GM19238 (cell line): ENCODE results near the gene FBLIM1.

ENCODE experiments used
- DNase-seq: peaks from one replicate; pipeline ENCODE4 v3.0.0; 2011; ENCODE audit warnings: low spot score; ENCODE audit not compliant: insufficient read length

Gene FBLIM1

GRCh38 chr1:15730936-15731335 is 27.7 kb upstream of the FBLIM1 start:
- no peak for DNase-seq

DNA sequence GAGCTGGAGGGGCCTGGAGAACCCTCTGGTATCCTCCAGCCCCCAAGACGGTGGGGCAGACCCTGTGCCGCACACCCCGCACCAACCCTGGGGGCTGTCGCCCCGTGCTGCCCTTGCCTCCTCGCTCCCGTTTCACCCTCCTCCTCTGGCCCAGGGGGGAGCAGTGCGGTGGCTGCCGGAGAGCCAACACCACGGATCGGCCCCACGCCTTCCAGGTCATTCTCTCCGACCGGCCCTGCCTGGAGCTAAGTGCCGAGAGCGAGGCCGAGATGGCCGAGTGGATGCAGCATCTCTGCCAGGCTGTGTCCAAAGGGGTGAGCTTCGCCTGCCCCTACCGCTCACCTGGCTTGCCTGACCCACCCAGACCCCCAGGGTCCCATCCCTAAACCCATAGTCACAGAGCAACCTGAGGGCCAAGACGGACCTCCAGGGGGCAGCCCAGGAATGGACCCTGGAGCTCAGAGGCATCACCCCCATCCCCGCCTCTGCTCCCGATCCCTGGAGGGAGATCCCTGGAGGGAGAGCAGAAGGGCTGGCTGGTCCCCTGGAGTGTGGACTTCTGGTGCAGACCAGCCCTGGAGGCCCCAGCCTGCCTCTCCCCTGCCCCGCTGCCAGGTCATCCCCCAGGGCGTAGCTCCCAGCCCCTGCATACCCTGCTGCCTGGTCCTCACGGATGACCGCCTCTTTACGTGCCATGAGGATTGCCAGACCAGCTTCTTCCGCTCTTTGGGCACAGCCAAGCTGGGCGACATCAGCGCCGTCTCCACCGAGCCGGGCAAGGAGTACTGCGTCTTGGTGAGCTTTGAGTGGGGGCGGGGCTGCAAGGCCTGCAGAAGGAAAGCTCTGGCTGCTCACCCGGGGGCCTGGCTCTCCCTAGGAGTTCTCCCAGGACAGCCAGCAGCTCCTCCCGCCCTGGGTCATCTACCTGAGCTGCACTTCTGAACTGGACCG is 26.6 kb upstream of the FBLIM1 start:
- no peak for DNase-seq

DNA sequence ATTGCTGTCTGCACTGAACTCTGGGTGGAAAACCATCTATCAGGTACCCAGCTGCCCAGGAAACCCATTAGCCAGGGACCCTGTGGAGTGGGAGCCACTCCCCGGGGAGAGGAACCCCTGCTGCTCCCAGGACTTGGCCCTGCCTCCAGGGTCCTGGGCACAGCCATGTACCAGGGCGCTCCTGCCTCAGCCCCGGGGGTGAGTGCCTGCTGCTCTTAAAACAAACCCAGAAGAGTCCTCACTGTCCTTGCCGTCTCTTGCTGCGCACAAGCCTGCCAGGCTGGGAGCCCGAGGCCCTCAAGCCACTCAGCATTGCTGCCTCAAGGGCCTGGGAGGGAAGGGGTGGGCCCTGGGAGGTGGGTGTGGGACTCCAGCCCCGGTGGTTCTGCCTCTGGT is 25.9 kb upstream of the FBLIM1 start:
- no peak for DNase-seq

GRCh38 chr1:15733218-15733725 is 25.3 kb upstream of the FBLIM1 start:
- DNase-seq = no peak

DNA sequence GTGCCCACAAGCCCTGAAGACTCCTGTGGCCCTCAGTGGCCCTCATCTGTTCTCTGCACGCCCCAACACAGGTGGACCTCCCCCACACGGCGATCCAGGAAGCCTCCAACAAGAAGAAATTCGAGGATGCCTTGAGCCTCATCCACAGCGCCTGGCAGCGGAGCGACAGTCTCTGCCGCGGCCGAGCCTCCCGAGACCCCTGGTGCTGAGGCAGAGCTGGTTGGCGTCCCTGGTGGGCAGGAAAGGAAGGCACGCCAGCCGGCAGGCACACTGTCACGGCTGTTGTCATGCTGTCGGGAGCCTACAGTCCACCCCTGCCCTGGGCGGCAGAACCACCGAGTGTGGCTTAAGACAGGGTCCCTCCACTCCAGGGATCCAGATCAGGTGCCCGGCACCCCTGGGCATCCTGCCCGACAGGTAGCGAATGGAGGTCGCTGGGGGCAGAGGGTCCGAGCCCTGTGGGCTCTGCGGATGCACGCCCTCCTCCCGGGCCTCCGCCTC is 24.8 kb upstream of the FBLIM1 start:
- no peak for DNase-seq

- DNase-seq = no peak
Observed at GRCh38 chr1:15734296-15734695, 24.3 kb upstream of the FBLIM1 start.

- DNase-seq = no peak
Observed at GRCh38 chr1:15734901-15735300, 23.7 kb upstream of the FBLIM1 start.

DNA sequence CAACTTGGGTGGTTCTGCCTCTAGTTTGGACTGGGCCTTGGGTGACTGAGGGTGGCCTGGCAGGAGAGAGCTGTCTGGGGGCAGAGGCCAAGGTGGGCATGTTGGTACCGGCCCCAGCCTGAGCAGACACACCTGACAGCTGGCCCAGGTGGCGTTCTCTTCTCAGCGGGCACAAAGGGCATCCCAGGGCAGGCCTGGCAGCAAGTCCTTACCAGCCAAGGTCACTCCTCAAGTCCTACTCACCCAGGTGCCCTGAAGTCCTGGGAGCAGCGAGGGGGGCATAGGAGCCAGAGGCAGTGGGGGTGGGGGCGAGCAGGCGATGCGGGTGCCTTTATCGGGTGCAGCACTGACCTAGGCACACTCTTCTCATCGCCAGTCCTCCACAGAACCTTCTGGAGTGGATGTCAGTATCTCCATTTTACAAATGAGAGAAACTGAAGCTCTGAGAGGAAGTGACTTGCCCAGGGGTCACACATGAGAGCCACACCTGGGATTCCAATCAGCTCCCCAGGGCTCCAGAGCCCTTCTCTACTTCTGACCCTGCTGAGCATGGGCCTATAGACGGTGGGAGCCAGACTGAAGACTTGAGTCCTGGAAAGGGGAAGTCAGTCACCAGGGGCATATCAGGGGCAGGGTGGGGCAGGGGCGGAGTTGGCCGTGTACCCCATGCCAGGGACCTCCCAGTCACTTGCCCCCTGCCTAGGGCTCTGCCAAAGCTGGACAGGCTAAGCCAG is 23.1 kb upstream of the FBLIM1 start:
- no peak for DNase-seq

- DNase-seq = no peak
Observed at GRCh38 chr1:15736038-15736891, 22.3 kb upstream of the FBLIM1 start, which contains the start of gene SLC25A34. Gene SLC25A34 (plus strand): TSS chr1:15736258. CDS start chr1:15736486, 228 bp downstream.

- DNase-seq = no peak
Observed at GRCh38 chr1:15736892-15737261, 21.7 kb upstream of the FBLIM1 start.

- no peak for DNase-seq
Observed at GRCh38 chr1:15737324-15738319, 21.0 kb upstream of the FBLIM1 start.

DNA sequence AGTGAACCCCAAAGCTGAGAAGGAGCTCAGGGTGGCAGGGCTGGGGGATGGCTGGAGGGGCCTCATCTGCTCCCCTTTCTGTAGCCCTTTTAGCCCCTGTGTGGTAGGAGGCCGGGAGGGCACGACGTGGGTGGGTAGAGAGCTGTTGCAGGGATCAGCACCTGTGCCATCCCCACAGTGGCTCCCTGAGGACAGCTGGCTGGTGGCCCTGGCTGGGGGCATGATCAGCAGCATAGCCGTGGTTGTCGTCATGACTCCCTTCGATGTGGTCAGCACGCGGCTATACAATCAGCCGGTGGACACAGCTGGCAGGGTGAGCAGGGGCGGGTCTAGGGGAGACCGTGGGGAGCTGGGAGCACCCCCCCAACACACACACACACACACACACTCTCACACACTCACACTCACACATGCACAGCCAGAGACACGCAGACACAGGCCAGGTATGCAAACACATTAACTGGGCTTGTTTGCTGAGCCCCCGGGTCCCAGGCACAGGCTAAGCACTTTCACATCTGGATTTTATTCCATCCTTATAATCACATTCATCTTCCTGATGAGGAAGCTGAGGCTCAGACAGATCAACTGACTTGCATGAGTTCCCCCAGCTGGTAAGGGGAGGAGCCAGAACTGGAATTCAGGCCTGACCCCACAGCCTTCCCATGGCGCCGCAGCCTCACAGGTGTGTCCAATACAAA is 20.0 kb upstream of the FBLIM1 start:
- DNase-seq = no peak

DNA sequence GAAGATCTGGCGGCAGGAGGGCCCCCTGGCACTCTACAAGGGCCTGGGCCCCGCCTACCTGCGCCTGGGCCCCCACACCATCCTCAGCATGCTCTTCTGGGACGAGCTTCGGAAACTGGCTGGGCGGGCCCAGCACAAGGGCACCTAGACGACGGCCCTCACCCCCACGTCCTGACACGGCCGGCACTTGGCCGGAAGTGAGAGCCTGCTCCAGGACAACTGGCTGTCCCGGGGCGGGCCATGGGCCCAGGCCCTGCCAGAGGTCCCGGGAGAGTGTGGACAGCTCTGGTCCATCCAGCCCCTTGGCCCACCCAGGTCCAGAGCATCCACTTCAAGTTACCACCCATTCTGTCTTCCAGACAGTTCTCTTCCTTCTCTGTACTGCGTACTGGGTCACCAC is 19.3 kb upstream of the FBLIM1 start:
- DNase-seq = no peak

DNA sequence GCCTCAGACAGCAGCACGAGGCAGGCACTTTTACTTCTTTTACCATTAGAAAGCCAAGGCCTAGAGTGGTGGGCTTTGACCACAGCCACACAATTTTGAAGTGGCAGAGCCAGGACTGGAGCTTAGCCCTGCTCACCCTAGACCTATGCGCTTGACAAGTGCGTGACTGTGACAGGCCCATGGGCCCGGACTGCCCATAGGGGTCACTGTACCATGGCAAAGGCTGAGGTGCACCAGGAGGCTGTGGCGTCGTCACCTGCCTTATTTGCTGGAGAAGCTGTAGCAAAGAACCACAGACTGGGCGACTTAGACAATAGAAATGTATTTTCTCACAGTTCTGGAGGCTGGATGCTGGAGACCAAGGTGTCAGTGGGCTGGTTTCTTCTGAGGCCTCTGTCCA is 18.9 kb upstream of the FBLIM1 start:
- no peak for DNase-seq

GRCh38 chr1:15740924-15741850 is 17.4 kb upstream of the FBLIM1 start:
- peak; percentile 88 for DNase-seq

GRCh38 chr1:15742339-15742801 is 16.2 kb upstream of the FBLIM1 start, which contains the start of gene TMEM82:
Gene TMEM82 (plus strand): TSS chr1:15742499. CDS start chr1:15742560, 61 bp downstream.
- DNase-seq = no peak

GRCh38 chr1:15744122-15744679 is 14.4 kb upstream of the FBLIM1 start:
- DNase-seq = no peak

DNA sequence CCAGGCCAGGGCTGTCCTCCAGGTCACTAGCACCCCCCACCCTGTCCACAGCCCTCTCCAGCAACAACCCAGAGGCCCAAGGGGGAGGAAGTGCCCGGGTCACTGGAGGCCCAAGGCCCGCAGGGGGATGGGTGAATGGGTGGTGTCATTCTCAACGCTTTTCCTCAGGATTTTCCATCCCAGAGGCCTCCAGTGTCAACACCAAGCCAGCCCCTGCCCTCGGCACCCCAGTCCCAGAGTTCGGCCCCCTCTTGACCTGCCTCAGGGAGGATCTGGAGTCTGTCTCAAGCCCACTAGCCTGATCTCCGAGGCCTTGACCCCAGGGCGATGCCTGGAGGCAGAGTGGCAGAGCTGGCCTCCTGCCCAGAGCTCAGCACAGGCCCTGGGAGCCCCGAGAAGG is 11.2 kb upstream of the FBLIM1 start:
- no peak for DNase-seq
